H1 (cell line): ENCODE measurements around the gene NDUFA13. TPM values are rescaled to one million over a fixed set of nuclear protein-coding genes. Genes with fewer than 3 reads are reported as not detected.

ENCODE experiments used
- CTCF ChIA-PET: fragments of 300-600 bp; sonication (Branson Sonifier 250); formaldehyde crosslinking; loops from one replicate; lab custom pipeline; 2021; ENCODE audit not compliant: partially characterized antibody; lab: Charles Lee
- POLR2A ChIA-PET: fragments of 300-600 bp; sonication (Branson Sonifier 250); formaldehyde crosslinking; loops from one replicate; lab custom pipeline; 2021; ENCODE audit warnings: inconsistent platforms; ENCODE audit not compliant: partially characterized antibody; lab: Charles Lee
- DNase-seq, 2 experiments: peaks; one replicate each; pipeline versions ENCODE4 v3.0.0 to v3.0.0-alpha.2; 2010 to 2022; ENCODE audit warnings: low spot score in 2 of 2, low read depth in 1 of 2, mixed read lengths in 1 of 2
- FAIRE-seq: peaks from 2 replicates; lab custom pipeline; 2011; peaks lifted over from hg19 to GRCh38; lab: Jason Lieb, UNC
- H2AFZ ChIP-seq: 2 replicates; pipeline ENCODE4 v1.8.1; 2012; ENCODE audit warnings: low read length, inconsistent platforms
- H2AK5ac ChIP-seq: 2 replicates; pipeline ENCODE4 v1.6.1; 2013; ENCODE audit warnings: low read depth, low read length
- H2BK120ac ChIP-seq: replicated peaks from 2 replicates; pipeline ENCODE3; 2013; ENCODE audit warnings: low read depth, low read length, inconsistent platforms
- H2BK12ac ChIP-seq: 2 replicates; pipeline ENCODE4 v1.6.1; 2013; ENCODE audit warnings: low read depth, low read length
- H2BK15ac ChIP-seq: 2 replicates; pipeline ENCODE4 v1.6.1; 2013; ENCODE audit warnings: low read length
- H2BK20ac ChIP-seq: 2 replicates; pipeline ENCODE4 v1.6.1; 2013; ENCODE audit warnings: low read length
- H2BK5ac ChIP-seq: 2 replicates; pipeline ENCODE4 v1.6.1; 2013; ENCODE audit warnings: low read depth, low read length
- H3K14ac ChIP-seq: 2 replicates; pipeline ENCODE4 v1.6.1; 2013; ENCODE audit warnings: inconsistent platforms; ENCODE audit not compliant: insufficient read length
- H3K18ac ChIP-seq: 2 replicates; pipeline ENCODE4 v1.6.1; 2013; ENCODE audit warnings: low read length; ENCODE audit errors: extremely low read depth
- H3K23ac ChIP-seq: 2 replicates; pipeline ENCODE4 v1.6.1; 2013; ENCODE audit warnings: inconsistent platforms; ENCODE audit not compliant: insufficient read length
- H3K23me2 ChIP-seq: 2 replicates; pipeline ENCODE4 v1.6.1; 2013; ENCODE audit warnings: low read depth, low read length
- H3K27ac ChIP-seq: 2 replicates; pipeline ENCODE4 v1.6.1; 2011; ENCODE audit warnings: low read depth, low read length, inconsistent platforms
- H3K27me3 ChIP-seq, 4 experiments: replicated peaks in 1 of 4; 1 replicate in 1 of 4; 2 replicates in 3 of 4; pipeline versions ENCODE4 v1.6.1 to v1.8.1; 2011 to 2013; ENCODE audit warnings: low read length in 3 of 4, mild to moderate bottlenecking in 3 of 4, inconsistent platforms in 2 of 4, mixed read lengths in 2 of 4, moderate library complexity in 1 of 4; ENCODE audit not compliant: control insufficient read depth in 3 of 4, insufficient read depth in 3 of 4; ENCODE audit errors: extremely low read depth in 1 of 4
- H3K36me3 ChIP-seq, 4 experiments: 2 replicates each; pipeline versions ENCODE4 v1.6.1 to v1.8.1; 2011 to 2013; ENCODE audit warnings: mild to moderate bottlenecking in 4 of 4, low read length in 3 of 4, moderate library complexity in 2 of 4, control low read depth in 1 of 4, inconsistent platforms in 1 of 4; ENCODE audit not compliant: insufficient read depth in 4 of 4, control insufficient read depth in 2 of 4
- H3K4ac ChIP-seq: replicated peaks from 2 replicates; pipeline ENCODE3; 2013; ENCODE audit warnings: low read length, low read depth, mixed read lengths, inconsistent platforms; ENCODE audit not compliant: insufficient read length
- H3K4me1 ChIP-seq, 4 experiments: replicated peaks in 1 of 4; 1 replicate in 1 of 4; 2 replicates in 3 of 4; pipeline versions ENCODE4 v1.6.1 to v1.8.1; 2011 to 2013; ENCODE audit warnings: low read length in 3 of 4, inconsistent platforms in 2 of 4, mixed read lengths in 1 of 4; ENCODE audit not compliant: insufficient read depth in 4 of 4, control insufficient read depth in 3 of 4
- H3K4me2 ChIP-seq, 2 experiments: 2 replicates each; pipeline versions ENCODE4 v1.6.1 to v1.8.1; 2011 to 2013; ENCODE audit warnings: low read depth in 2 of 2, low read length in 2 of 2, control low read depth in 1 of 2, inconsistent platforms in 1 of 2, mild to moderate bottlenecking in 1 of 2; ENCODE audit not compliant: insufficient read depth in 1 of 2
- H3K4me3 ChIP-seq, 4 experiments: fragments of 200-600, 300-600 bp in 1 of 4; sonication (generic), shearing (Covaris generic), sonication (Bioruptor Twin) in 1 of 4; 2 replicates each; pipeline versions ENCODE4 v1.5.1 to v1.8.1; 2011 to 2016; ENCODE audit warnings: low read length in 4 of 4, low read depth in 3 of 4, control low read depth in 2 of 4, inconsistent platforms in 2 of 4, mild to moderate bottlenecking in 2 of 4, mixed read lengths in 1 of 4, moderate library complexity in 1 of 4; ENCODE audit not compliant: insufficient read depth in 2 of 4; ENCODE audit errors: extremely low read depth in 1 of 4
- H3K56ac ChIP-seq: replicated peaks from 2 replicates; pipeline ENCODE3; 2013; ENCODE audit warnings: low read depth, mild to moderate bottlenecking, mixed read lengths, low read length, inconsistent platforms; ENCODE audit not compliant: insufficient read length
- H3K79me1 ChIP-seq: 2 replicates; pipeline ENCODE4 v1.6.1; 2013; ENCODE audit warnings: low read depth, low read length, control low read depth
- H3K79me2 ChIP-seq, 2 experiments: 2 replicates each; pipeline versions ENCODE4 v1.6.1 to v1.8.1; 2012 to 2013; ENCODE audit warnings: low read length in 2 of 2, mild to moderate bottlenecking in 2 of 2, inconsistent platforms in 1 of 2; ENCODE audit not compliant: insufficient read depth in 2 of 2, control insufficient read depth in 1 of 2
- H3K9ac ChIP-seq, 4 experiments: replicated peaks in 1 of 4; 1 replicate in 1 of 4; 2 replicates in 3 of 4; pipeline versions ENCODE4 v1.6.1 to v1.8.1; 2011 to 2013; ENCODE audit warnings: low read depth in 3 of 4, low read length in 3 of 4, control low read depth in 2 of 4, mild to moderate bottlenecking in 2 of 4, moderate library complexity in 2 of 4, inconsistent platforms in 1 of 4; ENCODE audit errors: extremely low read depth in 1 of 4
- H3K9me3 ChIP-seq, 2 experiments: 2 replicates each; pipeline versions ENCODE4 v1.6.1 to v1.8.1; 2012 to 2013; ENCODE audit warnings: mild to moderate bottlenecking in 2 of 2, moderate library complexity in 2 of 2, control low read depth in 1 of 2, inconsistent platforms in 1 of 2, low read depth in 1 of 2, low read length in 1 of 2, mixed read lengths in 1 of 2; ENCODE audit not compliant: insufficient read depth in 2 of 2
- H4K20me1 ChIP-seq, 2 experiments: replicated peaks in 1 of 2; 2 replicates each; pipeline versions ENCODE3 to v1.8.1; 2011 to 2013; ENCODE audit warnings: inconsistent platforms in 2 of 2, low read length in 2 of 2, mild to moderate bottlenecking in 1 of 2; ENCODE audit not compliant: insufficient read depth in 2 of 2, control insufficient read depth in 1 of 2
- H4K5ac ChIP-seq: 2 replicates; pipeline ENCODE4 v1.6.1; 2013; ENCODE audit warnings: low read length, low read depth, mixed read lengths, inconsistent platforms; ENCODE audit not compliant: insufficient read length
- H4K8ac ChIP-seq: 2 replicates; pipeline ENCODE4 v1.8.0; 2013; ENCODE audit warnings: mild to moderate bottlenecking, moderate library complexity, low read length, inconsistent platforms; ENCODE audit not compliant: insufficient read depth; ENCODE audit errors: extremely low read depth
- H4K91ac ChIP-seq: replicated peaks from 2 replicates; pipeline ENCODE3; 2013; ENCODE audit warnings: low read length, mixed read lengths, inconsistent platforms; ENCODE audit not compliant: insufficient read length
- CEBPB ChIP-seq: IDR thresholded peaks from 2 replicates; pipeline ENCODE4 v1.6.1; 2012; ENCODE audit warnings: low read depth, low read length
- KDM4A ChIP-seq: IDR thresholded peaks from one replicate; pipeline ENCODE4 v1.7.1; 2012; ENCODE audit warnings: low read depth, mild to moderate bottlenecking, moderate library complexity, low read length, inconsistent platforms; ENCODE audit not compliant: severe bottlenecking
- WGBS, 2 experiments: shearing (Covaris generic) in 1 of 2; methylation state at CpG; one replicate each; pipeline versions ENCODE4 v1.1.6 to v1.1.7; 2013 to 2015; ENCODE audit warnings: low lambda C conversion rate in 2 of 2, mixed read lengths in 2 of 2, inconsistent platforms in 1 of 2, low coverage in 1 of 2, missing lambda C conversion rate in 1 of 2; ENCODE audit not compliant: insufficient replicate concordance in 2 of 2, insufficient coverage in 1 of 2, insufficient read length in 1 of 2; ENCODE audit errors: extremely low coverage in 1 of 2, missing lambda C conversion rate in 1 of 2; 5-methylcytosine and 5-hydroxymethylcytosine counted together
- polyA plus RNA-seq, 7 experiments: library from polyadenylated mRNA; depleted of rRNA in 3 of 7; stranded (reverse) in 5 of 7; unstranded in 2 of 7; fragments of >200 nt in 5 of 7; fragments of 200-250 nt in 2 of 7; gene quantifications; 1 replicate in 5 of 7; 2 replicates in 1 of 7; 4 replicates in 1 of 7; pipeline versions ENCODE4 v1.2.1 to v1.2.3, GENCODE V29; 2011 to 2013; ENCODE audit warnings: missing spikeins in 2 of 7, mixed read lengths in 2 of 7
- total RNA-seq: library from RNA; stranded (reverse); fragmentation: NEBNext Ultra II Directional; extraction: Animal tissue kit (Norgen Biotek cat#: 25700); gene quantifications from 2 replicates; pipeline ENCODE4 v1.2.1, GENCODE V29; 2021

The NDUFA13 gene
- total and polyA plus RNA-seq, 2 of the 8 experiments (the other 6 are each of a cell fraction or from before 2014, with no cell fraction given), result 413 to 1,105 TPM

- H3K27ac ChIP-seq, result no peak overlapping the region
- no peak overlapping the region for H2BK15ac ChIP-seq
- peaks cover 12 to 17% (median 17%) of the 10 kb centered on the region in 4 experiments for H3K4me1 ChIP-seq
- H2BK5ac ChIP-seq, result no peak overlapping the region
- peaks cover 2 to 85% of the 10 kb centered on the region in 2 experiments; a peak in 3 of 4 replicates for H3K79me2 ChIP-seq
- H2AFZ ChIP-seq, result no peak overlapping the region
- H2BK120ac ChIP-seq, result no peak overlapping the region
- H3K18ac ChIP-seq, result no peak overlapping the region
- H2AK5ac ChIP-seq, result no peak overlapping the region
- no peak overlapping the region for H3K9ac ChIP-seq
- CTCF ChIA-PET, result interaction anchor here (1.3 to 2.5 kb wide), 4 partner anchors 15 to 102 kb away, joined by 4 to 6 read pairs (median 5); no protein-coding TSS in a partner anchor
- no peaks in the 10 kb centered on the region for H3K27me3 ChIP-seq
- DNase-seq (no peak), FAIRE-seq (no peak)
- H2BK12ac ChIP-seq, result no peak overlapping the region
- no peaks in the 10 kb centered on the region for H3K23me2 ChIP-seq
- no peak overlapping the region for H4K91ac ChIP-seq
- H4K5ac ChIP-seq, result no peak overlapping the region
- H3K9me3 ChIP-seq, result peaks cover 4 to 11% of the 10 kb centered on the region in 2 experiments; a peak in 3 of 4 replicates
- POLR2A ChIA-PET, result interaction anchor here (1.2 kb wide), 1 partner anchor 13 kb away, joined by 3 read pairs; no protein-coding TSS in a partner anchor
- peaks cover 26 to 32% of the 10 kb centered on the region in 2 experiments for H4K20me1 ChIP-seq
- no peak overlapping the region for H3K4ac ChIP-seq
- peaks cover 23% of the 10 kb centered on the region for H3K79me1 ChIP-seq
- H3K14ac ChIP-seq, result no peak overlapping the region
- H3K36me3 ChIP-seq, result peaks cover 0 to 21% (median 10%) of the 10 kb centered on the region in 4 experiments; a peak in 6 of 8 replicates
- no peak overlapping the region for H3K4me2 ChIP-seq
- no peak overlapping the region for H3K56ac ChIP-seq
- H3K23ac ChIP-seq, result no peak overlapping the region
- no peak overlapping the region for H4K8ac ChIP-seq
- H3K4me3 ChIP-seq, result no peak overlapping the region
- 88% methylated on average over 6 of the region's 6 CpGs; no CpG with 5 or more reads in 1 of the 2 experiments for whole genome bisulfite sequencing, 2 experiments
- no peak overlapping the region for H2BK20ac ChIP-seq
- TF ChIP-seq KDM4A (no peak), CEBPB (no peak)
These were observed 44.3 kb upstream of the NDUFA13 start for GRCh38 chr19:19471682-19472081.
